Activated CD8-positive, alpha-beta T cell treated with anti-CD3 and anti-CD28 coated beads for 36 hours (primary cell): ENCODE measurements around the gene CPA4. TPM values are rescaled to one million over a fixed set of nuclear protein-coding genes. Genes with fewer than 3 reads are reported as not detected.

ENCODE experiments used
- ATAC-seq: fragments of 200-7000 bp; cut with Tn5 transposase; one replicate; pipeline ENCODE4 v1.10.0; 2021; ENCODE audit warnings: mild to moderate bottlenecking, moderate library complexity
- CTCF ChIA-PET: fragments of 350-600 bp; sonication (Branson Sonifier 250); formaldehyde crosslinking; loops from one replicate; lab custom pipeline; 2021; ENCODE audit warnings: antibody characterized with exemption; lab: Charles Lee
- POLR2A ChIA-PET: fragments of 350-600 bp; sonication (Branson Sonifier 250); formaldehyde crosslinking; loops from one replicate; lab custom pipeline; 2021; ENCODE audit warnings: antibody characterized with exemption; lab: Charles Lee
- DNase-seq: peaks from one replicate; pipeline ENCODE4 v3.0.0-alpha.2; 2020
- H3K27ac Mint-ChIP-seq: one replicate; pipeline ENCODE4 v1.8.0; 2021; ENCODE audit warnings: mild to moderate bottlenecking, mixed read lengths
- H3K27me3 Mint-ChIP-seq: one replicate; pipeline ENCODE4 v1.8.0; 2021; ENCODE audit warnings: mixed read lengths
- H3K36me3 Mint-ChIP-seq: one replicate; pipeline ENCODE4 v1.8.0; 2021; ENCODE audit warnings: low read depth, mixed read lengths
- H3K4me1 Mint-ChIP-seq: one replicate; pipeline ENCODE4 v1.8.0; 2021; ENCODE audit warnings: low read depth, mixed read lengths
- H3K4me3 Mint-ChIP-seq: one replicate; pipeline ENCODE4 v1.8.0; 2021; ENCODE audit warnings: mild to moderate bottlenecking, moderate library complexity, mixed read lengths
- H3K9me3 Mint-ChIP-seq: one replicate; pipeline ENCODE4 v1.8.0; 2021; ENCODE audit warnings: mixed read lengths
- intact Hi-C: fragments of 100-400 bp; cut with micrococcal nuclease; formaldehyde crosslinking; loops from one replicate; pipeline ENCODE4 v1.10.0; 2022
- total RNA-seq, 2 experiments: library from RNA; stranded (reverse); gene quantifications; one replicate each; pipeline ENCODE4 v1.2.3, GENCODE V29; 2021
- TF ChIP-seq, protein P1 (sequence below): fragments of 200-600 bp; IDR thresholded peaks from one replicate; pipeline ENCODE4 v1.8.0; 2022; ENCODE audit warnings: antibody characterized with exemption, mild to moderate bottlenecking

CPA4 gene
- total RNA-seq, 2 experiments from 2014 or later = not detected

DNA sequence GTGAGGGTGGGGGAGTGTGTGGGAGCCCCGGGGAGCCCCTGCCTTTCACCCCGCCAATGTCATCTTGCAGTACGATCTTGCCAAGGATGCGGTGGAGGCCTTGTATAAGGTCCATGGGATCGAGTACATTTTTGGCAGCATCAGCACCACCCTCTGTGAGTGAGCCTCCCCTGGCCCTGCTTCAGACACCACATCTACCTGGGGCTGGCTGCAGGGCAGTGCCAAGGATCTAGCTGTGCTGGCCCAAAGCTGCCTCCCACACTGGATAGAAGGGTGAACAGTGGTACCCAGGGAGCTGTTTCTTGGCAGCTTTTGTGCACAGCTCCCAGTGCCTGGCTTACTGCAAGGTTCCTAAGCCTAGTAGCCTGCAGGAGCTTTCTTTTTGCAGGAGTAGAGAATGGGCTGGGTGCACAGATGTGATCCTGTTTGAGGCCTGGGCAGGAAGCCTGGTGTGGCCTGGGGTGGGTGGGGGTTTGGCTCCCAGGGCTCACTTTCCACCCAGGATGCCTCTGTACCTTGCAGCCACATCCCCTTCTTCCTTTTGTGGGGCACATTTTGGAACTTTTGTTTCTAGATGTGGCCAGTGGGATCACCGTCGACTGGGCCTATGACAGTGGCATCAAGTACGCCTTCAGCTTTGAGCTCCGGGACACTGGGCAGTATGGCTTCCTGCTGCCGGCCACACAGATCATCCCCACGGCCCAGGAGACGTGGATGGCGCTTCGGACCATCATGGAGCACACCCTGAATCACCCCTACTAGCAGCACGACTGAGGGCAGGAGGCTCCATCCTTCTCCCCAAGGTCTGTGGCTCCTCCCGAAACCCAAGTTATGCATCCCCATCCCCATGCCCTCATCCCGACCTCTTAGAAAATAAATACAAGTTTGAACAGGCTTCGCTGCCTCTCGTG lies 75.1 kb downstream of the CPA4 start:
- Mint-ChIP-seq H3K27ac (no peak overlapping the region), H3K9me3 (peaks cover 3% of the 10 kb centered on the region), H3K36me3 (no peaks in the 10 kb centered on the region), H3K4me3 (no peak overlapping the region), H3K27me3 (no peaks in the 10 kb centered on the region), H3K4me1 (peaks cover 28% of the 10 kb centered on the region)
- ChIA-PET CTCF (interaction anchor here (1.0 kb wide), 1 partner anchor 74 kb away, joined by 3 read pairs; no protein-coding TSS in a partner anchor), POLR2A (interaction anchor here (0.7 to 1.3 kb wide), 4 partner anchors 23 to 74 kb away, joined by 3 read pairs; partner anchors contain the start of genes CEP41 and CPA5)
- TF ChIP-seq, protein P1, sequence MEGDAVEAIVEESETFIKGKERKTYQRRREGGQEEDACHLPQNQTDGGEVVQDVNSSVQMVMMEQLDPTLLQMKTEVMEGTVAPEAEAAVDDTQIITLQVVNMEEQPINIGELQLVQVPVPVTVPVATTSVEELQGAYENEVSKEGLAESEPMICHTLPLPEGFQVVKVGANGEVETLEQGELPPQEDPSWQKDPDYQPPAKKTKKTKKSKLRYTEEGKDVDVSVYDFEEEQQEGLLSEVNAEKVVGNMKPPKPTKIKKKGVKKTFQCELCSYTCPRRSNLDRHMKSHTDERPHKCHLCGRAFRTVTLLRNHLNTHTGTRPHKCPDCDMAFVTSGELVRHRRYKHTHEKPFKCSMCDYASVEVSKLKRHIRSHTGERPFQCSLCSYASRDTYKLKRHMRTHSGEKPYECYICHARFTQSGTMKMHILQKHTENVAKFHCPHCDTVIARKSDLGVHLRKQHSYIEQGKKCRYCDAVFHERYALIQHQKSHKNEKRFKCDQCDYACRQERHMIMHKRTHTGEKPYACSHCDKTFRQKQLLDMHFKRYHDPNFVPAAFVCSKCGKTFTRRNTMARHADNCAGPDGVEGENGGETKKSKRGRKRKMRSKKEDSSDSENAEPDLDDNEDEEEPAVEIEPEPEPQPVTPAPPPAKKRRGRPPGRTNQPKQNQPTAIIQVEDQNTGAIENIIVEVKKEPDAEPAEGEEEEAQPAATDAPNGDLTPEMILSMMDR = no peak
- intact Hi-C loops = no loop called here
- no peak for DNase-seq
- ATAC-seq = no peak

DNA sequence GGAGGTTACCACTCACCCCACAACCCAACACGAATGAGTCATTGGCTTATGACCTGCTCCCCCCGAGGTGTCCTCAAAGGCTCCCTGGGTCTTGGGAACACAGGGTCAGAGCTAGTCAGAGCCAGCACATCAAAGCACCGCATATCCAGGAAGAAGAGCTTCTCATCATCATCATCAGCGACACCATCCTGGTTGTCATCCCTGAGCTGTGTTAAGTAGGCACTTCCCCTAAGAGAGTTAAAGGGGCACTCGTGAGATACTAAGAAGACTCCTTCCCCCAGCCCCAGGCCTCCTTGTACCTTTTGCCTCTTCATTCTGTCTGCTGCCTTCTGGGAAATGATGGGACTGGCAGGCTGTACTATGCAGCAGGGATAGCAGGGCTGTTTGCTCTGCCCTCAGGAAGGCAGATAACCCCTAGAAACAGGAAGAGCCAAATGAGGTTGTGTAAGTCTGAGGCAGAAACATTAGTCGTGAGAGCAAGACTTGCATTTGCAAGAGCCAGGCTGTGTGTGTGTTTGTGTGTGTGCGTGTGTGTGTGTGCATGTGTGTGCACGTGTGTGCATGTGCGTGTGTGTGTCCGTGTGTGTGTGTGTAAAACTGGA lies 76.2 kb downstream of the CPA4 start:
- no peak overlapping the region for H3K27ac Mint-ChIP-seq
- peaks cover 3% of the 10 kb centered on the region for H3K9me3 Mint-ChIP-seq
- ChIA-PET POLR2A (no interaction called here), CTCF (interaction anchor here (1.0 kb wide), 1 partner anchor 73 kb away, joined by 3 read pairs; no protein-coding TSS in a partner anchor)
- no peak overlapping the region for H3K4me3 Mint-ChIP-seq
- TF ChIP-seq, protein P1 = no peak
- DNase-seq (peak; percentile 12), ATAC-seq (peak; percentile 19)
- no peaks in the 10 kb centered on the region for H3K27me3 Mint-ChIP-seq
- intact Hi-C loops = no loop called here
- peaks cover 25% of the 10 kb centered on the region for H3K4me1 Mint-ChIP-seq
- H3K36me3 Mint-ChIP-seq = no peaks in the 10 kb centered on the region

DNA sequence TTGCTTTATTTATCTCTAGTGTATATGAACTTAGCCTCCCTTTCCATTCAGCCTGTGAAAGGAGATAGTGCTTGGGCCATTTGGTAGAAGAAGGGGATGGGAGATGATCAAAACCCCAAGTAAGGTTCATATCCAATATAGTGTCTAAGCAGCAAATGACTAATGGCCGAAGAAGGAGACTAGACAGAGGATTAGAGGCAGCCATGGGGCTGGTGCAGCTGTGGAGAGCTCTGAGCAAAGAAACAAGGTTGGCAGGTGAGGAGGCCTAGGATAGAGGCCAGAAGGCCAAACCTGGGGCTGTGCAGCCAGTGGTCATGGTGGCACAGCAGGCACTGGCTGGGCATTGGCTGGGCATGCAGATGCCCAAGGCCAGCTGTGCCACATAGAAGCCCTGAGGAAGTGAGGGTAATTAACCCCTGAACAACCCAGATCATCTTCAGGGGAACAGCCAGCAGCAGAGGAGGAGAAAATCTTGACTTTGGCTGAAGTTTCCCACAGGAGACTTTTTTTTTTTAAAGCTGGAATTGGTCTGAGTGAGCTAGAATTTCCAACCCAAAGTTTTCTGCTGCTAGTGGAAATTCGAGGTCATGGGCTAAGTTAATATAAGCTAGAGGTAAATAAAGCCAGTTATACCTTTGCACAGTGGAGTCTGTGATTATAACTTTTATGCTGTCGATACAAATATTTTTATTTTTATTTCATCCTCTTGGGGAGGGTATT lies 77.0 kb downstream of the CPA4 start:
- CTCF ChIA-PET = no interaction called here
- TF ChIP-seq, protein P1 = no peak
- no peak overlapping the region for H3K27ac Mint-ChIP-seq
- intact Hi-C loops = no loop called here
- H3K36me3 Mint-ChIP-seq = no peaks in the 10 kb centered on the region
- peaks cover 3% of the 10 kb centered on the region for H3K9me3 Mint-ChIP-seq
- no peaks in the 10 kb centered on the region for H3K27me3 Mint-ChIP-seq
- POLR2A ChIA-PET = interaction anchor here (1.5 kb wide), 1 partner anchor 22 kb away, joined by 4 read pairs; no protein-coding TSS in a partner anchor
- ATAC-seq = no peak
- peaks cover 25% of the 10 kb centered on the region for H3K4me1 Mint-ChIP-seq
- DNase-seq = no peak
- H3K4me3 Mint-ChIP-seq = no peak overlapping the region

DNA sequence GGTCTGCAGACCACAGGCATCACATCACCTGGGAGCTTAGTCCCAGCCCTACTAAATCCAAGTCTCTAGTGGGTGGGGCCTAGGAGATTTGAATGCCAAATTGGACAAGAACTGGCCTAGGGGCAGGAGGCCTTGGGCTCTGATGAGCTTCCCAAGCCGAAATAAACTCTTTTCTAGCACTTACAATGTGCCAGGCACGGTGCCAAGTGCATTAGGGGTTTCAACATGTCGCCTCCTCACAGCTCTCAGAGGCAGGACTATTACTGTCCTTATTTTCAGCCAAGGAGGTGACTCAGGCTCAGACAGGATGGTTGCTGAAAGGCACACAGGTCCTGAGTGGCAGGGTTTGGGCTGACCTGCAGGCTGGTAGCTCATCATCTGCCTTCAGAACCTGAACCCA lies 78.1 kb downstream of the CPA4 start:
- CTCF ChIA-PET = no interaction called here

More for the DNA sequence above, 78.1 kb downstream of the CPA4 start:
- Mint-ChIP-seq H3K9me3 (peaks cover 5% of the 10 kb centered on the region), H3K27ac (no peak overlapping the region), H3K4me1 (peaks cover 20% of the 10 kb centered on the region), H3K27me3 (no peaks in the 10 kb centered on the region), H3K36me3 (no peaks in the 10 kb centered on the region), H3K4me3 (no peak overlapping the region)
- ATAC-seq (no peak), DNase-seq (no peak)
- intact Hi-C loops = no loop called here
- TF ChIP-seq, protein P1 = no peak
- POLR2A ChIA-PET = interaction anchor here (0.6 to 1.5 kb wide), 2 partner anchors 21 to 434 kb away, joined by 3 to 4 read pairs; no protein-coding TSS in a partner anchor
